ENCODE measurements around the gene GNAT3.

DNA sequence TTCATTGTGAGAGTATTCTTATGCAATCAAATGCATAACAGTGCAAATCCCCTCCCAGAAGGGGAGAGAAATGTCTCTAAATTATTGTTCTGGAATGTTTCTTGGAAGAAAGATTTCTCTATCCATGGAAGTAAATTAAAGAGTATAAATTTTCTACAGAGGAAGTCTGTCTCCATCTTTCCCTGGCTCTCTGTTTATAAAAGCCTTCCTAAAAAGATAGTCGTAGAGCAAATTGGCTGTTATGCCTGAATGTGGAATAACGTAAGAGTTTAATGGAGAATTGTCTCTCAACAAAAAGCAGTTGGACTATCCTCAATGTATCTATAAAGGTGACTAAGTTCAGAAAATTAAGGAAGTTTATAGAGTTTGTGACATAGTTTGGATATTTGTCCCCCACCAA is 76.3 kb downstream of the GNAT3 start:
- TF ChIP-seq, protein P1, sequence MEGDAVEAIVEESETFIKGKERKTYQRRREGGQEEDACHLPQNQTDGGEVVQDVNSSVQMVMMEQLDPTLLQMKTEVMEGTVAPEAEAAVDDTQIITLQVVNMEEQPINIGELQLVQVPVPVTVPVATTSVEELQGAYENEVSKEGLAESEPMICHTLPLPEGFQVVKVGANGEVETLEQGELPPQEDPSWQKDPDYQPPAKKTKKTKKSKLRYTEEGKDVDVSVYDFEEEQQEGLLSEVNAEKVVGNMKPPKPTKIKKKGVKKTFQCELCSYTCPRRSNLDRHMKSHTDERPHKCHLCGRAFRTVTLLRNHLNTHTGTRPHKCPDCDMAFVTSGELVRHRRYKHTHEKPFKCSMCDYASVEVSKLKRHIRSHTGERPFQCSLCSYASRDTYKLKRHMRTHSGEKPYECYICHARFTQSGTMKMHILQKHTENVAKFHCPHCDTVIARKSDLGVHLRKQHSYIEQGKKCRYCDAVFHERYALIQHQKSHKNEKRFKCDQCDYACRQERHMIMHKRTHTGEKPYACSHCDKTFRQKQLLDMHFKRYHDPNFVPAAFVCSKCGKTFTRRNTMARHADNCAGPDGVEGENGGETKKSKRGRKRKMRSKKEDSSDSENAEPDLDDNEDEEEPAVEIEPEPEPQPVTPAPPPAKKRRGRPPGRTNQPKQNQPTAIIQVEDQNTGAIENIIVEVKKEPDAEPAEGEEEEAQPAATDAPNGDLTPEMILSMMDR (IDR thresholded peaks at IDR 0.05; ENCODE audit: borderline replicate concordance, extremely low read depth, low read length, poor library complexity, severe bottlenecking) = no peak
- TF ChIP-seq EZH2 (IDR thresholded peaks at IDR 0.05; ENCODE audit: borderline replicate concordance, low read depth, low read length, severe bottlenecking) = no peak

Data from DND-41 (cell line).